Measurements from ENCODE around the gene ARCN1.

DNA sequence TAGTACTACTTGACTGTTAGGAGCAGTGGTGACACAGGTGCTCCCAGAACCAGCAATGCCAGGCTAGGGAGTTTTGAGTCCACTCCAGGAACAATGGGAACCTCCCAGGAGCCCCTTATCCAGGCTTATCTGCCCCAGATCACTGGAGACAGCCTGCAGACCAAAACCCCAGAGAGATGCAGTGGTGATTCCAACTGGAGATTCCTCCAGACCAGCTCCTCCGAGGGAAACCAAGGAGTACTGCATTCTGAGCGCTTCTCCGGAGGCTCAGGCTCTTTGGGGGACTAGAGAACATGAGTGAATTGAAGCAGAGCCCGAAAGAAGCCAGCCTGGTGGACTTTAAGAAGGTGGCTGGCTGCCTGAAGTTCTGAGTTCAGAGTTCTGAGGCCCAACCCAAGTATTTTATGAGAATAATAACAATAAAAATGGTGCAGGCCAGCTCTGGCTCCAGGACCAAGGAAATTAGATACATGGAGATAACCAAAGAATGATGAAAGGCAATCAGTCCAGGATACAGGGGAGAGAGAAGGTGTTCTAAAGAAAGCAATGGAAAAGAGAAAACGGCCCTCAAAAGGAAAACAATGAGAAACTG, 42.5 kb upstream of the ARCN1 start:
- TF ChIP-seq, protein P1, sequence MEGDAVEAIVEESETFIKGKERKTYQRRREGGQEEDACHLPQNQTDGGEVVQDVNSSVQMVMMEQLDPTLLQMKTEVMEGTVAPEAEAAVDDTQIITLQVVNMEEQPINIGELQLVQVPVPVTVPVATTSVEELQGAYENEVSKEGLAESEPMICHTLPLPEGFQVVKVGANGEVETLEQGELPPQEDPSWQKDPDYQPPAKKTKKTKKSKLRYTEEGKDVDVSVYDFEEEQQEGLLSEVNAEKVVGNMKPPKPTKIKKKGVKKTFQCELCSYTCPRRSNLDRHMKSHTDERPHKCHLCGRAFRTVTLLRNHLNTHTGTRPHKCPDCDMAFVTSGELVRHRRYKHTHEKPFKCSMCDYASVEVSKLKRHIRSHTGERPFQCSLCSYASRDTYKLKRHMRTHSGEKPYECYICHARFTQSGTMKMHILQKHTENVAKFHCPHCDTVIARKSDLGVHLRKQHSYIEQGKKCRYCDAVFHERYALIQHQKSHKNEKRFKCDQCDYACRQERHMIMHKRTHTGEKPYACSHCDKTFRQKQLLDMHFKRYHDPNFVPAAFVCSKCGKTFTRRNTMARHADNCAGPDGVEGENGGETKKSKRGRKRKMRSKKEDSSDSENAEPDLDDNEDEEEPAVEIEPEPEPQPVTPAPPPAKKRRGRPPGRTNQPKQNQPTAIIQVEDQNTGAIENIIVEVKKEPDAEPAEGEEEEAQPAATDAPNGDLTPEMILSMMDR (conservative IDR thresholded peaks at IDR 0.05; ENCODE audit: low read depth, low read length): no peak
- TF ChIP-seq EZH2 (IDR thresholded peaks at IDR 0.05; ENCODE audit: low read length, unreplicated experiment) (no peak), EZH2phosphoT487 (IDR thresholded peaks at IDR 0.05; ENCODE audit: borderline replicate concordance, low read length) (no peak)
